ENCODE data around the gene CACNA1D.
A peak's percentile ranks its signal among the peaks of the same experiment; 100 is the strongest.

Gene CACNA1D

DNA sequence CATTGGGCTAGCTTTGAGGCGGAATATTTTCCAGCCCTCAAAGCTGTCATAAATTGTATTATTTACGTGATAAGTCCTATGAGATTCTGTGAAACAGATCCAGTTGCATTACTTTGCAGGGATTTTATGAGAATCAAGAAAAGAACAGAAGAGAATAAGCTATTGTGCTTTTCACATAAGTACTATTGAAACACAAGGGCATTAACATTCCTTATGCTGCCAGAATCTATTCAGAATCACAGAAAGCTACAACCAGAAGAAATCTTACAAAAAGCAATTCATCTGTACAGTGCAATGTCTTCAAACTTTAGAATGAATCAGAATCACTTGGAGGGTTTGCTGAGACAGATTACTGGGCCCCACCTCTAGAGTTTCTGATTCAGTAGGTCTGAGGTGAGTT, 10.6 kb upstream of the CACNA1D start:
- peaks cover 5% of the 10 kb centered on the region for H3K27me3 ChIP-seq (ENCODE audit: control insufficient read depth, insufficient read depth, low read length)
- no peaks in the 10 kb centered on the region for H3K4me1 ChIP-seq (ENCODE audit: control insufficient read depth, insufficient read depth, low read length)
- H3K4me3 ChIP-seq (ENCODE audit: low read depth, low read length), result no peak overlapping the region
- no peaks in the 10 kb centered on the region for H3K9me3 ChIP-seq (ENCODE audit: control insufficient read depth, insufficient read depth, low read length)
- no peak overlapping the region for H3K9ac ChIP-seq (ENCODE audit: low read depth, low read length)
- no peaks in the 10 kb centered on the region for H3K36me3 ChIP-seq (ENCODE audit: control insufficient read depth, insufficient read depth, low read length)

DNA sequence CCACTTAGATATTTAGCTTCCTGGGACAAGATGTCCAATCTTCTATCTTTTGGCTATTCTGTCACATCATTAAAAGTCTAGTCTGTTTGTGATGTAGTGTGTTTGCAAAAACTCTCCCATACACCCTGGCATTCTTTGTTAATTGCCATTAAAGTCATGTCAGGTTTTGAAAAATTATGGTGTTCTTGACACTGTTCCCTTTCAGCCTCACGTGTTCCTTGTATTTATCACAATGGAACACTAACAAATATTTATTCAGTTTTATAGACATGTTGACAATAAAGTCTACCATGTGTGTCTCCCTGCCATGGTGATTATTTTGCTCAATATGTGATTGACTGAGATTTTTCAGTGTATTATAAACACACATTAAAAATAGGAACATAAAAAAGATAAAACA, 9.4 kb upstream of the CACNA1D start:
- Histone ChIP-seq H3K27me3 (ENCODE audit: control insufficient read depth, insufficient read depth, low read length) (peaks cover 9% of the 10 kb centered on the region), H3K9ac (ENCODE audit: low read depth, low read length) (no peak overlapping the region), H3K4me1 (ENCODE audit: control insufficient read depth, insufficient read depth, low read length) (no peaks in the 10 kb centered on the region), H3K36me3 (ENCODE audit: control insufficient read depth, insufficient read depth, low read length) (no peaks in the 10 kb centered on the region), H3K9me3 (ENCODE audit: control insufficient read depth, insufficient read depth, low read length) (no peaks in the 10 kb centered on the region), H3K4me3 (ENCODE audit: low read depth, low read length) (no peak overlapping the region)

DNA sequence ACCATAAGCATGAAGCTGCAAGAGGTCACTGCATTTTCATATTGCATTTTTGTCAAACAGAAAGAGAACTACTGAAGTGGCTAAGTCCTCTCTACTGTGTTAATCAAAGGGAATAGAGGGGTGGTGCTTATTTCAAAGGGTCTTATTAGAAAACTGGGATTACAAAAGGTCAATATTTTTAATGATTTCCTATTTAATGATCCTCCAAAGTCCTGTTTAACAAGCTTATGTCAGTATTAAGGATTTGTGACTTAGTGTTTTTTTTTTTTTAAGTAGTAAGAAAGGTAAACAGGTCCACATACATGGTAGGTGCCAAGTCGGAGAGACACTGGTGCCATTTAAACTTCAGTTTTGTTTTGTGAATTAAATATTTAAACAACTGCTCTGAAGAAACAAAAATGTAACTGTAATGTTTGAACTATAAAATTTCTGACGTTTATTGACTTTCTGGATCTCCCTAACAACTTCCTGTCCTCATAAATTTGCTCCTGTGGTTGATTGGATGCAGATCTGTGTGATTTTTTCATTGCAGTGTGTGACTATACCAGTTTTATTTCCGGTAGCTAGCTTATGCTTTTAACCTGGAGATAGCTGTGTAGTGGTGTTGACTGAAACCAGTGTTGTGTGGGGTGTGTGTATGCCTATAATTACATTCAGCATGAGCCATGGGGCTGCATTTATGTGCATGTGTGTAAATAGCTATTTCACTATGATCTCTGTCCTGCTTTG, 8.6 kb upstream of the CACNA1D start:
- Histone ChIP-seq H3K27me3 (ENCODE audit: control insufficient read depth, insufficient read depth, low read length) (peaks cover 16% of the 10 kb centered on the region), H3K36me3 (ENCODE audit: control insufficient read depth, insufficient read depth, low read length) (no peaks in the 10 kb centered on the region), H3K9me3 (ENCODE audit: control insufficient read depth, insufficient read depth, low read length) (no peaks in the 10 kb centered on the region), H3K4me3 (ENCODE audit: low read depth, low read length) (no peak overlapping the region), H3K9ac (ENCODE audit: low read depth, low read length) (no peak overlapping the region), H3K4me1 (ENCODE audit: control insufficient read depth, insufficient read depth, low read length) (peaks cover 5% of the 10 kb centered on the region)

DNA sequence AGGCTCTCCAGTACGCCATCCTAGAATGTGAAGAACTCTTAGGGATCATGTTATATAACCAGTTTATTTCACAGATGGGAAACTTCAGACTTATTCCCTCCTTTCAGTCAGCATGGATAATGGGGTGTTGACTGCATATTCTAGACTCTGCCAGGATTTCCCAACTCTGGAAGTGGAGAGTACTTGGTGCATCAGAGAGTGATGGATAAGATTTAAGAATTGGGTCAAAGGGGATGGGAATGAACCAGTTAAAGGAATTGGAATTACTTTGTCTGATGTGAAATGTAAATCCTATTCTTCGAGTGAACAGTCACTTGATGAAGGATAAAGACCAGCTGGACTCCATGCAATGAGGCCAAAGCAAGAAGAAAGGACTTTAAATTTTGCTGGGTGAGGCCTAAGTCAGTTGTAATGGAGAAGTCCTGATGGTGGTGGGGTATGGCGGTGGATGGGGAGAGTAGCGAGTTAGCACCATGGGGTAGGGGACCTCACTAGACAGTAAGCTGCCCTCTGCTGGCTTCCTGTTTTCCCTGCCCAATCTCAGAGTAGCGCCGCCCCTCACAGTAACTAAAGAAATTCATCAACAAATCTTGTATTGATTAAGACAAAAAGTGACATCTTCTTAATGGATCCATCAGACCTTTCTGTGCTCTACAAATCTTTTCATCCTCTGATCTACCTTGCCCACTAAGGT, 7.3 kb upstream of the CACNA1D start:
- H3K4me1 ChIP-seq (ENCODE audit: control insufficient read depth, insufficient read depth, low read length), result peaks cover 5% of the 10 kb centered on the region

DNA sequence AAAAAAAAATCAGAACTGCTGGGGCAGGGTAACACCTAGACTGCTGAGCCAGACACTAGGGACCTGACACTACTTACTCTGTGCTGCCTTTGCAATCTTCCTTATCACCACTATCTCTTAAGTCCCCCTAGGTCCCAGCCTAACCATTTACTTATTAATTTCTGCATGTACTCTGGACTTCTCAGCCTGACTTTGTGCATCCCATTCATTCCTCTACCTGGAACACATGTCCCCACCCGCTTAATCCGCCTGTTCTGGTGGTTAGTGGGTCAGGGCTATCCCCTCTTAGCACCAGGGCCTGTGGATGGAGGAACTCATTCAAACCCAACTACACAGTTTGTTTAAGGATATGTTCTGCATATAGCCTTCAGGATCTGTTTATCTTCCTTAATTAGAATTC, 5.0 kb upstream of the CACNA1D start:
- peaks cover 41% of the 10 kb centered on the region for H3K27me3 ChIP-seq (ENCODE audit: control insufficient read depth, insufficient read depth, low read length)
- H3K4me1 ChIP-seq (ENCODE audit: control insufficient read depth, insufficient read depth, low read length), result peaks cover 9% of the 10 kb centered on the region
- H3K4me3 ChIP-seq (ENCODE audit: low read depth, low read length), result no peak overlapping the region
- H3K36me3 ChIP-seq (ENCODE audit: control insufficient read depth, insufficient read depth, low read length), result no peaks in the 10 kb centered on the region
- no peaks in the 10 kb centered on the region for H3K9me3 ChIP-seq (ENCODE audit: control insufficient read depth, insufficient read depth, low read length)
- no peak overlapping the region for H3K9ac ChIP-seq (ENCODE audit: low read depth, low read length)

More for the DNA sequence above, 7.3 kb upstream of the CACNA1D start:
- H3K4me3 ChIP-seq (ENCODE audit: low read depth, low read length), result no peak overlapping the region
- H3K36me3 ChIP-seq (ENCODE audit: control insufficient read depth, insufficient read depth, low read length), result no peaks in the 10 kb centered on the region
- H3K9me3 ChIP-seq (ENCODE audit: control insufficient read depth, insufficient read depth, low read length), result no peaks in the 10 kb centered on the region
- no peak overlapping the region for H3K9ac ChIP-seq (ENCODE audit: low read depth, low read length)
- peaks cover 26% of the 10 kb centered on the region for H3K27me3 ChIP-seq (ENCODE audit: control insufficient read depth, insufficient read depth, low read length)

DNA sequence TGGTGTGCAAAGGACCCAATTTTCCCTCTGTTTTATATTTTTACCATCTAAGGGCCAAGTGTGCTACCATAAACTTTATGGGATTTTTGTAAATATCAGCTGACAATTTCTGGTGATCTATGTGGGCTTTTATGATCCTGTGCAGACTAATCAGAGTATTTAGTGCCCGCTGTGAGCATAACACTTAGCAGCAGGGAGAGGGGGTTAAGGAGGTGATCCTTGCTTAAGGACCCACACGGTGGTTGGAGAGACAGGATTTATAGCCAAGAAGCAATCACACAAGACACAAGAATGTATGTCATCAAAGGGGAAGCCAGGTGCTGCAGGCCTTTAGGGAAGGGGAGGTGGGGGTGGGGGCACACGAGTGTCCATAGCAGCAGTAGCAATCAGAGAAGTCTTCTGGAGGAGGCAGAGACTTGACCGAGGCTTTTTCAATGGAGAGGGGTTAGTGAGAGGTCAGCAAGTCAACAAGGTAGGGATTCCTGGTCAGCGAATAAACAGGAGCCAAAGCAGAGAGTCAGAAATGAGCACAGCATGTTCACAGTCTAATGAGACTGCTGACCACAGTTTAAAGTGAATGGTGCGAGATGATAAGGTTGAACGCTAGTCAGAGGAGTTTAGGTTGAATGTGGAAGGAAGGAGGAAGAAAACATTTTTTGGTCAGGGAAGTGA, 4.5 kb upstream of the CACNA1D start:
- Histone ChIP-seq H3K27me3 (ENCODE audit: control insufficient read depth, insufficient read depth, low read length) (peaks cover 41% of the 10 kb centered on the region), H3K9me3 (ENCODE audit: control insufficient read depth, insufficient read depth, low read length) (no peaks in the 10 kb centered on the region), H3K4me1 (ENCODE audit: control insufficient read depth, insufficient read depth, low read length) (peaks cover 9% of the 10 kb centered on the region)

DNA sequence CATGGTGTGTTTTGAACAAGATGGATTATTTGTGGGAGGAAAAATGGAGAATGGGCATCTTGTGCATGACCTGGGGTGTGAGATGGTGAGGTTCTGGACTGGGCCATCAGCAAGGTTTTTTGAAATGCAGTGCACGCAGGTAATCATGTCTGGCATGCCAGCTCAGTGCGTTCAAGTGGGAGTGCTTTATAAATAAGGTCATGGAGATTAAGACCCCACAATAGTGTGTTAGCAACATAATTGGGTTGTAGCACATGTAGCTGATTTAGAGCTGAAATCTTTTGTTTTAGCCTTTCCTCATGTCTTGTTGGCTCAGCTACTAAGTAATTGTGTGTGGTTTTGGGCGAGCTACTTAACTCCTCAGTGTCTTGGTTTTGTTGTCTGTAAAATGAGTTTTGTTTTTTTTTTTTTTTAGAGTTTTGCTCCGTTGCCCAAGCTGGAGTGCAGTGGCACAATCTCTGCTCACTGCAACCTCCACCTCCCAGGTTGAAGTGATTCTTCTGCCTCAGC, 3.9 kb upstream of the CACNA1D start:
- no peak overlapping the region for H3K4me3 ChIP-seq (ENCODE audit: low read depth, low read length)
- H3K36me3 ChIP-seq (ENCODE audit: control insufficient read depth, insufficient read depth, low read length), result no peaks in the 10 kb centered on the region
- peaks cover 47% of the 10 kb centered on the region for H3K27me3 ChIP-seq (ENCODE audit: control insufficient read depth, insufficient read depth, low read length)
- peaks cover 9% of the 10 kb centered on the region for H3K4me1 ChIP-seq (ENCODE audit: control insufficient read depth, insufficient read depth, low read length)
- no peak overlapping the region for H3K9ac ChIP-seq (ENCODE audit: low read depth, low read length)
- H3K9me3 ChIP-seq (ENCODE audit: control insufficient read depth, insufficient read depth, low read length), result no peaks in the 10 kb centered on the region

More for the DNA sequence above, 4.5 kb upstream of the CACNA1D start:
- H3K36me3 ChIP-seq (ENCODE audit: control insufficient read depth, insufficient read depth, low read length), result no peaks in the 10 kb centered on the region
- no peak overlapping the region for H3K4me3 ChIP-seq (ENCODE audit: low read depth, low read length)
- H3K9ac ChIP-seq (ENCODE audit: low read depth, low read length), result no peak overlapping the region

DNA sequence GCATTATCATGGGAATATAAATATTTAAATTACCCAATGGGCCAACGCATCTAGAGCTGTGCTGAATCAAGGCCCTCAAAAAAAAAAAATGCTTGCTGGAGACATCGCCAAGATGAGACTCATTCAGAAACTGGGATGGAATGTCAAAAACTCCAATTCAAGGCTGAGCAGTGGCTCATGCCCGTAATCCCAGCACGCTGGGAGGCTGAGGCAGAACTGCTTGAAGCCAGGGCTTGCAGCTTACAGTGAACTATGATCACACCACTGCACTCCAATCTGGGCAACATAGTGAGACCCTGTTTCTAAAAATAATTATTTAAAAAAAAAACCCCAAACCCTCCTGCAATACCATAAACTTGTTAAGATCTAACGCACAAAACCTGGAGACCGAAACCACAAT, 3.1 kb upstream of the CACNA1D start:
- H3K9me3 ChIP-seq (ENCODE audit: control insufficient read depth, insufficient read depth, low read length), result no peaks in the 10 kb centered on the region
- no peak overlapping the region for H3K9ac ChIP-seq (ENCODE audit: low read depth, low read length)
- no peaks in the 10 kb centered on the region for H3K36me3 ChIP-seq (ENCODE audit: control insufficient read depth, insufficient read depth, low read length)
- H3K27me3 ChIP-seq (ENCODE audit: control insufficient read depth, insufficient read depth, low read length), result peaks cover 55% of the 10 kb centered on the region
- peaks cover 9% of the 10 kb centered on the region for H3K4me1 ChIP-seq (ENCODE audit: control insufficient read depth, insufficient read depth, low read length)
- H3K4me3 ChIP-seq (ENCODE audit: low read depth, low read length), result no peak overlapping the region

DNA sequence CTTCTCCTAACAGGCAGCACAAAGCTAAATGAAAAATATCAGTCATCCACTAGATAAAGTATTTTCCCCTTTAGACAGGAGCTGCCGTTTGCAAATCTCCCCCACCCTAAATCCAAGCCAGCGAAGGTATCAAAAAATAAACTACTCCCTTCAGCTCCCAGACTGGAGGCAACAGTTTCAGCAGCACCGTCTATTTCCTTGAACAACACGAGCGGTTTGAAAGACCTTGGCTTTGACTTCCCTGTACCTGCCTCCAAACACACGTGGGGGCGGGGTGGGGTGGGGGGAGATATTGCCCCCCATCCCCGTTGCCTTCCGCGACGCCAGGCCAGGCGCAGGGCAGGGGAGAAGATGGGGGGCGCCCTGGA, 832 bp upstream of the CACNA1D start:
- H3K4me1 ChIP-seq (ENCODE audit: control insufficient read depth, insufficient read depth, low read length), result peaks cover 9% of the 10 kb centered on the region
- H3K4me3 ChIP-seq (ENCODE audit: low read depth, low read length), result peak overlapping the region; percentile 58
- peaks cover 71% of the 10 kb centered on the region for H3K27me3 ChIP-seq (ENCODE audit: control insufficient read depth, insufficient read depth, low read length)
- no peak overlapping the region for H3K9ac ChIP-seq (ENCODE audit: low read depth, low read length)
- no peaks in the 10 kb centered on the region for H3K36me3 ChIP-seq (ENCODE audit: control insufficient read depth, insufficient read depth, low read length)
- H3K9me3 ChIP-seq (ENCODE audit: control insufficient read depth, insufficient read depth, low read length), result no peaks in the 10 kb centered on the region

DNA sequence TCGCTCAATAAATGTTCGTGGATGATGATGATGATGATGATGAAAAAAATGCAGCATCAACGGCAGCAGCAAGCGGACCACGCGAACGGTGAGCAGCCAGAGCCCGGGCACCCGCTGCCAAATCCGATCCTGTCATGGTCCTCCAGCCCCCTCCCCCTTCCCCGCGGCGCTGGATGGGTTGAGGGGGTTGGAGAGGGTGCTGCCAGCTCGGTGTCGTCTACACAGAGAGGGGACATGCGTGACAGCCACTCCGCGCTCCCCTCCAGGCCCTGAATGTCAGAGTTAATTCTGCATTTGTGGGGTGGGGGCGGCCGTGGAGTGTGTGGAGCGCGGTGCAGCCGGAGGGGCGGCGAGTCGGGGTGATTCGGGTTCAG, 722 bp downstream of the CACNA1D start:
- Histone ChIP-seq H3K9ac (ENCODE audit: low read depth, low read length) (no peak overlapping the region), H3K36me3 (ENCODE audit: control insufficient read depth, insufficient read depth, low read length) (no peaks in the 10 kb centered on the region), H3K27me3 (ENCODE audit: control insufficient read depth, insufficient read depth, low read length) (peaks cover 65% of the 10 kb centered on the region), H3K4me3 (ENCODE audit: low read depth, low read length) (peak overlapping the region; percentile 52), H3K9me3 (ENCODE audit: control insufficient read depth, insufficient read depth, low read length) (no peaks in the 10 kb centered on the region), H3K4me1 (ENCODE audit: control insufficient read depth, insufficient read depth, low read length) (peaks cover 8% of the 10 kb centered on the region)

DNA sequence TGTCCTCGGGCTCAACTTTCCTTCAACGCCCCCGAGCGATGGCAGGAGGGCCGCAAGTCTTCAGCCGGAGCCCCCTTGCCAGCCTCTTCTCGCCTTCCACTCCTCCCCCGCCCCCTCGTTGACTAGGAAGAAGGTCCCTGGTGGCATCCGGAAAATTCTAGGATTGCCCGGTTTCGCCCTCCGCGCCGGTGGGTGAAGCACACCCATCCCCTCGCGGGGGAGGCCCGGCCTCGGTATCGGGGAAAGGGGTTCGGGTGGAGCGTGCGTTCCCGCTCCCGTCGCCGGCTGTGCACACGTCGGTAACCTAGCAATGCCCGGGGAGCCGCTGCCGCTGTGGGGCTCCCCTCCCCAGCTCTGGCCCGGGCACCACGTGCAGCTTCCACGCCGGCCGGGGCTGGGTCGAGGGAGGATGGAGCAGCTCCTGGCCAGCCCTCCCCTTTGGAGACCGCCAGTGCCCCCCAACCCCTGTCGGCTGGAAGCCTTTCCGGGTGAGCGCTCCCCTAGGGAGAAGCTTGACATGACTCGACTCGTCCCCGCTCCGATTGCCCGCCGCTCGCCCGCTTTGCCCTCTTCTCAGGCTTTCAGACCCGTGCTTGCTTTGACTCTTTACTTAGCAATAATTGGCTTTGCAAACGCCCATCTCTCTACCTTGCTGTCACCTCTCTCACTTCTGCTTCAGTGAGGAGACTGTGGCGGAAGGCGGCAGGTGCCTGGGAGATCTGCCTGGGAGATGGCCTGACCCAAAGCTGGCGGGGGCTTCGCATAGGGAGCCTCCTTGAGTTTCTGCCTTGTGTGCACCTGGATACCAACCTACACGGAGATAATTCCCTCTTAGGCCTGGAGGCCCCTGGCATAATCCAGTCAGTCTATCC, 1.3 kb downstream of the CACNA1D start:
- no peak overlapping the region for H3K9ac ChIP-seq (ENCODE audit: low read depth, low read length)
- no peaks in the 10 kb centered on the region for H3K36me3 ChIP-seq (ENCODE audit: control insufficient read depth, insufficient read depth, low read length)
- peaks cover 4% of the 10 kb centered on the region for H3K4me1 ChIP-seq (ENCODE audit: control insufficient read depth, insufficient read depth, low read length)
- H3K4me3 ChIP-seq (ENCODE audit: low read depth, low read length), result peak overlapping the region; percentile 52
- H3K27me3 ChIP-seq (ENCODE audit: control insufficient read depth, insufficient read depth, low read length), result peaks cover 58% of the 10 kb centered on the region
- no peaks in the 10 kb centered on the region for H3K9me3 ChIP-seq (ENCODE audit: control insufficient read depth, insufficient read depth, low read length)
